ENCODE results near the gene UGT1A4. TPM values are rescaled to one million over a fixed set of nuclear protein-coding genes. Genes with fewer than 3 reads are reported as not detected.

Gene UGT1A4
- total and polyA plus RNA-seq, 11 donors = not detected

DNA sequence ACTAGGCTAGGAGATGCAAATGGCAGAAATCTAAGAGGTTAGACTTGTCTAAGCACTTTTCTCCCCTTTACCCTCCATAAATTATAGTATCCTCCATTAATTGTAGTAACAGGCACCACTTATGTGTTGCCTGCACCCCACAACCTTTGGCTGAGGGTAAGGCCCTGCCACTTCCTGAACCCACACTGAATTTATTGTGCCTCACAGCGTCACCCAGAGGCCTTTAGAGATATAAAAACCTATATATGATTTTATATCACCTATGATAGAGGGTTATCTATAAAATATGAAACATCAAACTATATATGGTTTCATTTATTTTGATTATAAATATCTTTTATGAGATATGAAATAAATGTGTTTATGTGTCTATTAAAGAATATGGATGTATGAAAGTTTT is 44.2 kb upstream of the UGT1A4 start:
- peaks cover 0 to 4% (median 0%) of the 10 kb centered on the region in 12 donors for H3K9me3 ChIP-seq
- no peak overlapping the region for H3K27ac ChIP-seq
- ATAC-seq (no peak), DNase-seq (no peak)
- intact Hi-C loops (cut with DNase I) = no loop called here
- H3K36me3 ChIP-seq = no peaks in the 10 kb centered on the region
- H3K4me3 ChIP-seq = no peak overlapping the region
- TF ChIP-seq, protein P1, sequence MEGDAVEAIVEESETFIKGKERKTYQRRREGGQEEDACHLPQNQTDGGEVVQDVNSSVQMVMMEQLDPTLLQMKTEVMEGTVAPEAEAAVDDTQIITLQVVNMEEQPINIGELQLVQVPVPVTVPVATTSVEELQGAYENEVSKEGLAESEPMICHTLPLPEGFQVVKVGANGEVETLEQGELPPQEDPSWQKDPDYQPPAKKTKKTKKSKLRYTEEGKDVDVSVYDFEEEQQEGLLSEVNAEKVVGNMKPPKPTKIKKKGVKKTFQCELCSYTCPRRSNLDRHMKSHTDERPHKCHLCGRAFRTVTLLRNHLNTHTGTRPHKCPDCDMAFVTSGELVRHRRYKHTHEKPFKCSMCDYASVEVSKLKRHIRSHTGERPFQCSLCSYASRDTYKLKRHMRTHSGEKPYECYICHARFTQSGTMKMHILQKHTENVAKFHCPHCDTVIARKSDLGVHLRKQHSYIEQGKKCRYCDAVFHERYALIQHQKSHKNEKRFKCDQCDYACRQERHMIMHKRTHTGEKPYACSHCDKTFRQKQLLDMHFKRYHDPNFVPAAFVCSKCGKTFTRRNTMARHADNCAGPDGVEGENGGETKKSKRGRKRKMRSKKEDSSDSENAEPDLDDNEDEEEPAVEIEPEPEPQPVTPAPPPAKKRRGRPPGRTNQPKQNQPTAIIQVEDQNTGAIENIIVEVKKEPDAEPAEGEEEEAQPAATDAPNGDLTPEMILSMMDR (IDR thresholded peaks at IDR 0.05) = no peak
- no peak for TF ChIP-seq POLR2A (IDR thresholded peaks at IDR 0.05)
- H3K4me1 ChIP-seq = no peaks in the 10 kb centered on the region
- H3K27me3 ChIP-seq = peaks cover 0 to 17% (median 0%) of the 10 kb centered on the region in 9 donors
- WGBS, 4 donors = 38 to 48% (median 43%) methylated on average over 1 of the region's 1 CpG

DNA sequence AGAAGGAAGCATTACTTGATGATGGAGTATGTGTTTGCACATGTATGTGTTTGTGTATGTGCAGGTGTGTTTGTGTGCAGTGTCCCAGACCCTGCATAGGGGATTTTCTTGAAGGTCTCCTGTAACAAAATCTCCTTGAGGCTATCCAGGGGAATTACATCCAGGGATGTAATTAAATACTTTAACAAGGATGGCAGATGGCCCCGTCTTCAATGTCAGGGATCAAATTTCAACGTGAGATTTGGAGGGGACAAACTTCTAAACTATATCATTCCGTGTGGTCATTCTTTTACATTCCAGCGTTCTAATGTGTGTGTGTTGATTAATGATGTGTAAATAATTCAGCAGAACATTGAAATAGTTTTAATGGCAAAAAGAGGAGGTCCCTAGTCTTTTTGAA is 43.5 kb upstream of the UGT1A4 start:
- no peak for ATAC-seq
- DNase-seq = no peak
- Histone ChIP-seq H3K36me3 (no peaks in the 10 kb centered on the region), H3K4me3 (no peak overlapping the region), H3K27me3 (peaks cover 0 to 21% (median 0%) of the 10 kb centered on the region in 9 donors), H3K4me1 (no peaks in the 10 kb centered on the region), H3K27ac (no peak overlapping the region), H3K9me3 (no peaks in the 10 kb centered on the region)
- WGBS, 4 donors = 31 to 43% (median 35%) methylated on average over 4 of the region's 4 CpGs
- TF ChIP-seq, protein P1 (IDR thresholded peaks at IDR 0.05) = no peak
- TF ChIP-seq POLR2A (IDR thresholded peaks at IDR 0.05) = no peak
- intact Hi-C loops (cut with DNase I) = no loop called here

DNA sequence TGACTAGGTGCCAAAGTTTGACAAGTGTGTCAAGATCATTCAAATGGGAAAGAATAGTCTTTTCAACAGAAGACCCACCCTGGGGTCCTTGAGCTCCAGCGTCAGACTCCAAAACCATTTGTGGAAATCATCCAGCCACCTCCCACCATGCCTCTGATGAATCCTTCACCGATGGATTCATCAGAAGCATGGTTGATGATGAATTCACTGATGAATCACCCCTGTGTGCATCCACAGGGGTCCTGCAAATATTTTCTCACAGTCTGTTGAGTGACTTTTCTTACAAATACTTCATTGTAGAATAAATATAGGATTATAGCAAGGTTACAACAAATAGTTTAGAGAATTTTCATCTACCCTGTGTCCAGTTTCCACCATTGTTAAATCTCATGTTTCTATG is 42.5 kb upstream of the UGT1A4 start:
- Histone ChIP-seq H3K36me3 (no peaks in the 10 kb centered on the region), H3K27me3 (peaks cover 0 to 21% (median 0%) of the 10 kb centered on the region in 9 donors), H3K4me1 (no peaks in the 10 kb centered on the region), H3K9me3 (no peaks in the 10 kb centered on the region), H3K27ac (no peak overlapping the region), H3K4me3 (no peak overlapping the region)
- no peak for DNase-seq
- 80 to 90% (median 85%) methylated on average over 2 of the region's 2 CpGs for WGBS, 4 donors
- ATAC-seq = no peak
- TF ChIP-seq POLR2A (IDR thresholded peaks at IDR 0.05) = no peak
- TF ChIP-seq, protein P1 (IDR thresholded peaks at IDR 0.05) = no peak
- intact Hi-C loops (cut with DNase I) = no loop called here

DNA sequence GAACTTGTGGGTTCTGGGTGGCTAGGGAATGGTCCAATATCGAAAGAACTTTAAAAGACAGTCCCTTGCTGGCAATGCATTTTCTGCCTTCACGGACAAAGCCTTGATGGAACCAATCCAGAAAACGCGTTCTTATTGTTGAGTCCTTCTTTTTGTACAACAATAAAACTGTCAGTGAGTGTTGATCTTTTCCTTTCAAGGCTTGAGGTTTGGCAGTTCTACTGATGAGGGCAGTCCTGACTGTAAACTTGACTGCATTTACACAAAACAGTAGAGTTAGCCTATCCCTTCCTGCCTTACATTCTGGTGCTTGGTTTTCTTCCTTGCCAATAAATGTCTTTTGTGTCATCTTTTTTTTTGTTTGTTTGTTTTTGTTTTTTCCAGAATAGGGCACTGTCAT is 39.3 kb upstream of the UGT1A4 start:
- H3K27ac ChIP-seq = no peak overlapping the region
- H3K4me1 ChIP-seq = no peaks in the 10 kb centered on the region
- H3K27me3 ChIP-seq = peaks cover 0 to 21% (median 0%) of the 10 kb centered on the region in 9 donors
- WGBS, 4 donors = 74 to 84% (median 78%) methylated on average over 4 of the region's 4 CpGs
- no peaks in the 10 kb centered on the region for H3K9me3 ChIP-seq
- DNase-seq (no peak), ATAC-seq (no peak)
- H3K4me3 ChIP-seq = no peak overlapping the region
- TF ChIP-seq POLR2A (IDR thresholded peaks at IDR 0.05) = no peak
- TF ChIP-seq, protein P1 (IDR thresholded peaks at IDR 0.05) = no peak
- H3K36me3 ChIP-seq = no peaks in the 10 kb centered on the region
- intact Hi-C loops (cut with DNase I) = no loop called here
